ENCODE data around the gene PNLIPRP1.

PNLIPRP1 gene

GRCh38 chr10:116611153-116611545 lies 20.4 kb downstream of the PNLIPRP1 start:
- TF ChIP-seq ZFX (IDR thresholded peaks at IDR 0.05) = no peak
- TF ChIP-seq CTCF (conservative IDR thresholded peaks at IDR 0.05) = no peak
- no peak overlapping the region for H3K27ac ChIP-seq

- TF ChIP-seq CTCF (conservative IDR thresholded peaks at IDR 0.05) (no peak), ZFX (IDR thresholded peaks at IDR 0.05) (no peak)
- no peak overlapping the region for H3K27ac ChIP-seq
These were observed 21.5 kb downstream of the PNLIPRP1 start for GRCh38 chr10:116612107-116612769.

GRCh38 chr10:116613471-116613870 lies 22.7 kb downstream of the PNLIPRP1 start:
- no peak overlapping the region for H3K27ac ChIP-seq
- no peak for TF ChIP-seq ZFX (IDR thresholded peaks at IDR 0.05)
- no peak for TF ChIP-seq CTCF (conservative IDR thresholded peaks at IDR 0.05)

- no peak overlapping the region for H3K27ac ChIP-seq
- TF ChIP-seq CTCF (conservative IDR thresholded peaks at IDR 0.05) (no peak), ZFX (IDR thresholded peaks at IDR 0.05) (no peak)
These were observed 24.0 kb downstream of the PNLIPRP1 start for GRCh38 chr10:116614796-116615195.

GRCh38 chr10:116615199-116615776 lies 24.5 kb downstream of the PNLIPRP1 start:
- TF ChIP-seq ZFX (IDR thresholded peaks at IDR 0.05) (no peak), CTCF (conservative IDR thresholded peaks at IDR 0.05) (no peak)
- no peak overlapping the region for H3K27ac ChIP-seq

GRCh38 chr10:116620423-116621400 lies 30.0 kb downstream of the PNLIPRP1 start, which contains the start of gene PNLIPRP2:
Gene PNLIPRP2 (plus strand): TSS chr10:116620953.
- TF ChIP-seq ZFX (IDR thresholded peaks at IDR 0.05) (no peak), CTCF (conservative IDR thresholded peaks at IDR 0.05) (no peak)
- H3K27ac ChIP-seq = no peak within 1 kb of the TSS

- TF ChIP-seq ZFX (IDR thresholded peaks at IDR 0.05) (no peak), CTCF (conservative IDR thresholded peaks at IDR 0.05) (no peak)
- H3K27ac ChIP-seq = no peak overlapping the region
These were observed 30.7 kb downstream of the PNLIPRP1 start for GRCh38 chr10:116621476-116621875.
